Tibial artery (tissue), 4 donors: ENCODE measurements around the gene TEAD3.

ENCODE experiments used
- DNase-seq, 2 donors: peaks; one replicate each; pipeline ENCODE4 v3.0.0-alpha.2; 2019
- H3K27ac ChIP-seq, 2 donors: fragments of 200-600 bp; sonication (generic) in 1 of 2; 1 replicate in 1 of 2; 2 replicates in 1 of 2; pipeline ENCODE4 v1.5.1; 2018 to 2019; ENCODE audit warnings: mild to moderate bottlenecking in 1 of 2
- H3K27me3 ChIP-seq, 2 donors: fragments of 200-600 bp; sonication (generic) in 1 of 2; one replicate each; pipeline versions ENCODE4 v1.5.1 to v1.6.0; 2016 to 2019
- H3K36me3 ChIP-seq, 3 donors: fragments of 200-600 bp; sonication (generic) in 2 of 3; one replicate each; pipeline ENCODE4 v1.5.1; 2016 to 2019; ENCODE audit warnings: mild to moderate bottlenecking in 2 of 3
- H3K4me1 ChIP-seq, 4 donors: fragments of 200-600 bp; sonication (generic) in 2 of 4; 1 replicate in 3 of 4; 2 replicates in 1 of 4; pipeline ENCODE4 v1.5.1; 2016 to 2019
- H3K4me3 ChIP-seq, 2 donors: fragments of 200-600 bp; sonication (generic) in 1 of 2; 1 replicate in 1 of 2; 2 replicates in 1 of 2; pipeline ENCODE4 v1.5.1; 2018 to 2019; ENCODE audit warnings: mild to moderate bottlenecking in 2 of 2
- H3K9me3 ChIP-seq, 3 donors: fragments of 200-600 bp; sonication (generic) in 1 of 3; one replicate each; pipeline ENCODE4 v1.5.1; 2016 to 2019
- CTCF ChIP-seq, 2 experiments: fragments of 200-600 bp in 1 of 2; fragments of 450-650 bp in 1 of 2; IDR thresholded peaks; one replicate each; pipeline ENCODE4 v1.5.1; 2017 to 2019; ENCODE audit warnings: antibody characterized with exemption in 2 of 2, mild to moderate bottlenecking in 1 of 2, moderate library complexity in 1 of 2
- intact Hi-C: fragments of 100-400 bp; cut with DNase I; formaldehyde crosslinking; loops from one replicate; pipeline ENCODE4 v1.15.0; 2023; ENCODE audit warnings: low total_unique reads

The TEAD3 gene

GRCh38 chr6:35478259-35478658 lies 18.6 kb downstream of the TEAD3 start:
- peaks cover 49 to 97% (median 68%) of the 10 kb centered on the region in 3 donors for H3K36me3 ChIP-seq
- no peak overlapping the region for H3K27ac ChIP-seq
- intact Hi-C loops: no loop called here
- no peaks in the 10 kb centered on the region for H3K27me3 ChIP-seq
- no peak for DNase-seq
- TF ChIP-seq CTCF (IDR thresholded peaks at IDR 0.05): no peak
- H3K4me1 ChIP-seq: peaks cover 0 to 5% (median 0%) of the 10 kb centered on the region in 4 donors
- H3K9me3 ChIP-seq: no peaks in the 10 kb centered on the region
- H3K4me3 ChIP-seq: no peak overlapping the region

- intact Hi-C loops: no loop called here
- H3K27ac ChIP-seq: no peak overlapping the region
- TF ChIP-seq CTCF (IDR thresholded peaks at IDR 0.05): no peak
- no peaks in the 10 kb centered on the region for H3K9me3 ChIP-seq
- H3K4me1 ChIP-seq: peaks cover 0 to 6% (median under 1%) of the 10 kb centered on the region in 4 donors
- H3K4me3 ChIP-seq: no peak overlapping the region
- no peak for DNase-seq
- peaks cover 49 to 97% (median 68%) of the 10 kb centered on the region in 3 donors for H3K36me3 ChIP-seq
- H3K27me3 ChIP-seq: no peaks in the 10 kb centered on the region
Observed at GRCh38 chr6:35477551-35478179, 19.2 kb downstream of the TEAD3 start.

GRCh38 chr6:35477028-35477427 lies 19.9 kb downstream of the TEAD3 start:
- TF ChIP-seq CTCF (IDR thresholded peaks at IDR 0.05): no peak
- H3K4me1 ChIP-seq: peaks cover 0 to 12% (median 6%) of the 10 kb centered on the region in 4 donors
- H3K36me3 ChIP-seq: peaks cover 52 to 99% (median 68%) of the 10 kb centered on the region in 3 donors
- no peak overlapping the region for H3K4me3 ChIP-seq
- H3K27me3 ChIP-seq: no peaks in the 10 kb centered on the region
- intact Hi-C loops: no loop called here
- no peak overlapping the region for H3K27ac ChIP-seq
- H3K9me3 ChIP-seq: no peaks in the 10 kb centered on the region
- DNase-seq: no peak

GRCh38 chr6:35476004-35476403 lies 20.9 kb downstream of the TEAD3 start:
- H3K9me3 ChIP-seq: no peaks in the 10 kb centered on the region
- H3K36me3 ChIP-seq: peaks cover 56 to 99% (median 76%) of the 10 kb centered on the region in 3 donors
- DNase-seq: no peak
- no peaks in the 10 kb centered on the region for H3K27me3 ChIP-seq
- intact Hi-C loops: no loop called here
- H3K4me3 ChIP-seq: no peak overlapping the region
- H3K4me1 ChIP-seq: peaks cover 0 to 23% (median 11%) of the 10 kb centered on the region in 4 donors
- H3K27ac ChIP-seq: no peak overlapping the region
- no peak for TF ChIP-seq CTCF (IDR thresholded peaks at IDR 0.05)

- Histone ChIP-seq H3K4me3 (no peak overlapping the region), H3K9me3 (no peaks in the 10 kb centered on the region), H3K27me3 (no peaks in the 10 kb centered on the region), H3K36me3 (peaks cover 60 to 100% (median 78%) of the 10 kb centered on the region in 3 donors), H3K27ac (no peak overlapping the region), H3K4me1 (peaks cover 0 to 25% (median 15%) of the 10 kb centered on the region in 4 donors)
- intact Hi-C loops: no loop called here
- no peak for TF ChIP-seq CTCF (IDR thresholded peaks at IDR 0.05)
- no peak for DNase-seq
Observed at GRCh38 chr6:35475573-35475972, 21.3 kb downstream of the TEAD3 start.
